ENCODE measurements around the gene UBR4. TPM values are rescaled to one million over a fixed set of nuclear protein-coding genes. Genes with fewer than 3 reads are reported as not detected.

Gene UBR4
- total RNA-seq, 2 experiments from 2014 or later: 116 to 125 TPM

DNA sequence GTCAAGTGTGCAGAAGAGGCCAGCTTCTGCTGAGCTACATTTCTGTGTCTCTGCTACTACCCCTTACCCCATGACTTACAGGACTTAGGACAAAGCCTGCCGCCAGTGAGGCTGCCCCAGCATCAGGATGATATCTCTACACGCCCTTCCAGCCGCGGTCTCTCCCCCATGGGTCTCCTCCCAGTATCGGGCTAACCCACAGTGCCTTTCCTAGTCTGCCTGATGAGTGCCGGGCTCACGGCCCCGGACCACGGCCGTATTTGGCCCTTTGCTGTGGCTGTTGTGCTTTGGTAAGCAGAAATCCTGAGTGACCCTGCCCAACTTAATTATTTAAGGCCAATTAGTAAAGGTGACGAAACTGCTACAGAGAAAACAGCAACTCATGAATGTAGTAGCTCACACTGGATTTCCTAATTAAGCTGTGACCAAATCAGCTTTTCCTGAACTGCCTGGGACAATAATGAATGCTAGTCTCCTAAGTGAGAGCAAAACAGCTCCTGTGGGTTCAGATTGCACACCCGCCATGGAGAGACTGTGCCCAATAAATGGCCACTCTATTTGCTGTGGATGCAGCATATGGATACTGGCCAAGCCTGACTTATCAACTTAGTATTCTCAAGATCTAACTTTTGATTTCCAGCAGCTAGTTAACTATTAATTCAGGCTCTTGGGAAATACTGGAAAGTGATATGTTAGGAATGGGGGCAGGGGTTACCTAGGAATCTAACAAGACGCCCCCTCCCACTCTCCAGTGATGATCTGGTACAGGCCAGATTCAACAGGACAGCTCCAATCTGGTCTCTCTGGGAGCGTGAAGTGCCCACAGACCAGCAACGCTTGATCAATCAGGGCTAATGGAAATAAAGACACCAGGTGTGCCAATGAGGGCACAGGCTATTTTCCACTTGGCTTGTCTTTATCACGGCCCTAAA is 130.3 kb downstream of the UBR4 start:
- H3K9me3 ChIP-seq (ENCODE audit: control insufficient read depth in 1 of 2, insufficient read depth in 1 of 2, low read length in 2 of 2): no peaks in the 10 kb centered on the region
- no peak overlapping the region for H3K27ac ChIP-seq (ENCODE audit: low read depth in 1 of 2, low read length in 2 of 2)
- Mint-ChIP-seq H3K27me3 (no peaks in the 10 kb centered on the region), H3K9me3 (no peaks in the 10 kb centered on the region), H3K4me3 (no peak overlapping the region), H3K36me3 (ENCODE audit: low read depth) (peaks cover 99% of the 10 kb centered on the region), H3K27ac (no peak overlapping the region), H3K4me1 (ENCODE audit: low read depth) (peaks cover 20% of the 10 kb centered on the region)
- ChIA-PET POLR2A (no interaction called here), CTCF (interaction anchor here (1.2 kb wide), 1 partner anchor 167 kb away, joined by 3 read pairs; no protein-coding TSS in a partner anchor)
- DNase-seq: no peak
- peaks cover 12% of the 10 kb centered on the region for H3K4me1 ChIP-seq (ENCODE audit: insufficient read depth, low read length)
- intact Hi-C loops (cut with DNase I, micrococcal nuclease): loop anchor here in 1 of 2 experiments (5.0 to 10.0 kb wide), 2 partner anchors 65 to 173 kb away; no protein-coding TSS in a partner anchor
- no peaks in the 10 kb centered on the region for H3K27me3 ChIP-seq (ENCODE audit: control insufficient read depth in 1 of 2, insufficient read depth in 2 of 2, low read length in 2 of 2)
- H3K4me3 ChIP-seq (ENCODE audit: low read length): no peak overlapping the region
- no peak for ATAC-seq (ENCODE audit: poor library complexity)
- TF ChIP-seq, protein P1, sequence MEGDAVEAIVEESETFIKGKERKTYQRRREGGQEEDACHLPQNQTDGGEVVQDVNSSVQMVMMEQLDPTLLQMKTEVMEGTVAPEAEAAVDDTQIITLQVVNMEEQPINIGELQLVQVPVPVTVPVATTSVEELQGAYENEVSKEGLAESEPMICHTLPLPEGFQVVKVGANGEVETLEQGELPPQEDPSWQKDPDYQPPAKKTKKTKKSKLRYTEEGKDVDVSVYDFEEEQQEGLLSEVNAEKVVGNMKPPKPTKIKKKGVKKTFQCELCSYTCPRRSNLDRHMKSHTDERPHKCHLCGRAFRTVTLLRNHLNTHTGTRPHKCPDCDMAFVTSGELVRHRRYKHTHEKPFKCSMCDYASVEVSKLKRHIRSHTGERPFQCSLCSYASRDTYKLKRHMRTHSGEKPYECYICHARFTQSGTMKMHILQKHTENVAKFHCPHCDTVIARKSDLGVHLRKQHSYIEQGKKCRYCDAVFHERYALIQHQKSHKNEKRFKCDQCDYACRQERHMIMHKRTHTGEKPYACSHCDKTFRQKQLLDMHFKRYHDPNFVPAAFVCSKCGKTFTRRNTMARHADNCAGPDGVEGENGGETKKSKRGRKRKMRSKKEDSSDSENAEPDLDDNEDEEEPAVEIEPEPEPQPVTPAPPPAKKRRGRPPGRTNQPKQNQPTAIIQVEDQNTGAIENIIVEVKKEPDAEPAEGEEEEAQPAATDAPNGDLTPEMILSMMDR (IDR thresholded peaks at IDR 0.05): no peak
- H3K36me3 ChIP-seq (ENCODE audit: insufficient read depth, low read length): peaks cover 98% of the 10 kb centered on the region

DNA sequence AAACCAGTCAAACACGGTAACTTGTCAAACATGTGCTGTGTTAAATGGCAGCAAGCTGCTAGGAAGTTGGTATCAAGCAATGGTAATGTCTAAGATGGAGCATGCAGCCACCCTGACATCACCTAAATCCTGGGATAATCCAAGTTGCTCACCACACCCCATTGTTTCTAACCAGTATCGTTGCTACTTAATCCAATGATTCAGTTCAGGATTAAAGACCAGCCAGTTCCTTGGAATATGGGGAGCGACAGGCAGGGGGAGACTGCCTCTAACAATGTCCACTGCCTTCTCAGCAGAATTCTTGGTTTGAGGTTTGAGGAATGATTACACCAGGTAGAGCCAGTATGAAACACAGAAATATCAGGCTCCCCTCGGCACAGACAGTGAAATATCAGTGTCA is 131.5 kb downstream of the UBR4 start:
- intact Hi-C loops (cut with DNase I, micrococcal nuclease): loop anchor here in 1 of 2 experiments (5.0 to 10.0 kb wide), 2 partner anchors 64 to 171 kb away; no protein-coding TSS in a partner anchor
- CTCF ChIA-PET: interaction anchor here (0.8 to 1.2 kb wide), 2 partner anchors 152 to 165 kb away, joined by 3 read pairs; no protein-coding TSS in a partner anchor
- Histone ChIP-seq H3K4me1 (ENCODE audit: insufficient read depth, low read length) (peaks cover 25% of the 10 kb centered on the region), H3K27me3 (ENCODE audit: control insufficient read depth in 1 of 2, insufficient read depth in 2 of 2, low read length in 2 of 2) (no peaks in the 10 kb centered on the region), H3K4me3 (ENCODE audit: low read length) (no peak overlapping the region), H3K27ac (ENCODE audit: low read depth in 1 of 2, low read length in 2 of 2) (no peak overlapping the region), H3K36me3 (ENCODE audit: insufficient read depth, low read length) (peaks cover 87% of the 10 kb centered on the region), H3K9me3 (ENCODE audit: control insufficient read depth in 1 of 2, insufficient read depth in 1 of 2, low read length in 2 of 2) (no peaks in the 10 kb centered on the region)
- DNase-seq (no peak), ATAC-seq (ENCODE audit: poor library complexity) (no peak)
- Mint-ChIP-seq H3K4me3 (no peak overlapping the region), H3K27ac (no peak overlapping the region), H3K27me3 (no peaks in the 10 kb centered on the region), H3K9me3 (no peaks in the 10 kb centered on the region), H3K4me1 (ENCODE audit: low read depth) (peaks cover 33% of the 10 kb centered on the region), H3K36me3 (ENCODE audit: low read depth) (peaks cover 94% of the 10 kb centered on the region)
- POLR2A ChIA-PET: no interaction called here
- TF ChIP-seq, protein P1 (IDR thresholded peaks at IDR 0.05): no peak

DNA sequence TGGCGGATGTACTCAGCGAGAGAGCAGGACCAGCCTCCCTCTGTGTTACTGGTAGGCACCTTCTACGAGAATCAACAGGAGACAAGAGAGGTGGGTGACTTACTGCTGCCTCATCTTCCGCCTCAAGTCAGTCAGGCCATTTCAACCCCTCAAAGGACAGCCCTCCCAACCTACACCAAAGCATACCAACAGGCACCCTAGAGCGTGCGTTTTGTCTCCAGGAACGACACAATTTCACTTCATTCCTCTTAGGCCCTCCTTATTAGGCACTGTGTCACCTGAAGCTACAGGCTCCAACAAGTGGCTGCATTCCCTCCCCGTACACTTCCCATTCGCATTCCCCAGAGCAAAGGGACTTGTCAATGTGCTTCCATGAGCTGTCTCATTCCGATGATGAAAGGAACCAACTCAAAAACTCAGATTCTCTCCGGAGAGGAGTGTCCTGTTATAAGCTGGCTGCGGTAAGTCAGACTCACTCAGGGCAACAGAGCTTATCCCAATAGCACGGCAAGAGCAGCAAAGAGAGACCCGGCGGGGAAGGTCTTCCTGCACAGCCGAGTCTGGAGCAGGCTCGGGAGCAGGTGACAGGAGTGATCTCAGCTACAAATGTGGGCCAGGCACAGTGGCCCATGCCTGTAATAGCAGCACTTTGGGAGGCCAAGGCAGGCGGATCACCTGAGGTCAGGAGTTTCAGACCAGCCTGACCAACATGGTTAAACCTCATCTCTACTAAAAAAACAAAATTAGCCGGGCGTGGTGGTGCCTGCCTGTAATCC is 133.0 kb downstream of the UBR4 start:
- Mint-ChIP-seq H3K27me3 (no peaks in the 10 kb centered on the region), H3K4me3 (no peak overlapping the region), H3K4me1 (ENCODE audit: low read depth) (peaks cover 47% of the 10 kb centered on the region), H3K27ac (no peak overlapping the region), H3K36me3 (ENCODE audit: low read depth) (peaks cover 85% of the 10 kb centered on the region), H3K9me3 (no peaks in the 10 kb centered on the region)
- H3K27ac ChIP-seq (ENCODE audit: low read depth in 1 of 2, low read length in 2 of 2): no peak overlapping the region
- TF ChIP-seq, protein P1 (IDR thresholded peaks at IDR 0.05): no peak
- POLR2A ChIA-PET: no interaction called here
- CTCF ChIA-PET: no interaction called here
- no peaks in the 10 kb centered on the region for H3K9me3 ChIP-seq (ENCODE audit: control insufficient read depth in 1 of 2, insufficient read depth in 1 of 2, low read length in 2 of 2)
- H3K4me1 ChIP-seq (ENCODE audit: insufficient read depth, low read length): peaks cover 40% of the 10 kb centered on the region
- H3K27me3 ChIP-seq (ENCODE audit: control insufficient read depth in 1 of 2, insufficient read depth in 2 of 2, low read length in 2 of 2): no peaks in the 10 kb centered on the region
- DNase-seq (no peak), ATAC-seq (ENCODE audit: poor library complexity) (no peak)
- H3K4me3 ChIP-seq (ENCODE audit: low read length): no peak overlapping the region
- intact Hi-C loops (cut with DNase I, micrococcal nuclease): loop anchor here in 1 of 2 experiments (5.0 to 10.0 kb wide), 2 partner anchors 62 to 170 kb away; no protein-coding TSS in a partner anchor
- peaks cover 77% of the 10 kb centered on the region for H3K36me3 ChIP-seq (ENCODE audit: insufficient read depth, low read length)

Measured in CD4-positive, alpha-beta T cell (primary cell).